ENCODE data around the gene SIL1. TPM values are rescaled to one million over a fixed set of nuclear protein-coding genes. Genes with fewer than 3 reads are reported as not detected.

Gene SIL1
- total and polyA plus RNA-seq, 2 donors (not counting 3 experiments of a cell fraction or from before 2014, with no cell fraction given): 47.6 to 67.2 TPM

DNA sequence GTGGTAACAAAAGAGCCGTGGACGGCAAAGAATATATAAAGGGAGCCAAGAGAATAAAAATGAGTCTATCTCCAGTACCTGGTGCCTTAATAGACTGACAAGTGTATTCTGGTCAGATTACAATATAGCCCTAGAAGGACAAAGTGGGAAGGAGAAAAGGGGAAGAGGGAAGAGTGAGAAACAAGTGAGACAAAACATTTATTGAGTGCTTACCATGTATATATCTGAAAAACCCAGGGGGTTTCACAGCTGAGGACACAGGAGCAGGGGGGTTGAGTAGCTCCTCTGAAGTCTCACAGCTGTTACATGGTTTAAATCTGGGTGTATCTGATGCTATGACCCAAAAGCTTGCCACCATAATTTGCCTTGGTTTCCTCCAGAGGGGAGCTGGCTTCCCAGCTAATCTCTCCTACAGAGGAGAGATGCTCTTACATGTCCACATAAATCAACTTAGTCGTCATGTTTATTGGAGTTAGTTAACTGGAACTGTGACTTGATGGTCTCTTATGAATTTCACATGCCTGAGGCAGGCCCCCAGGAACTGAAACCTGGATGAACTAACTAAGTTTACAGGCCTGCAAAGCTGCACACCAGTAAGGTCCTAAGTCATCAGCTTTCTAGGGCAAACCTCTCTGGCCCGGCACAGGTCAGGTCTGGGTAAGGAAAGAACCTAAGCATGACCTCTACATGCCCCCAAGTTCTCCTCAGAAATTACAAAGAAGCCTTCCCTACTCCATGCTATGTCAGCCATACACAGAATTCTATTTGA lies 15.5 kb downstream of the SIL1 start:
- POLR2A ChIA-PET: no interaction called here
- peaks cover 3% of the 10 kb centered on the region for H3K79me2 ChIP-seq (ENCODE audit: control insufficient read depth, insufficient read depth, low read length)
- no TSS peak for BruUV-seq (replicated peaks)

More for the DNA sequence above, 15.5 kb downstream of the SIL1 start:
- no peak for FAIRE-seq
- no peak overlapping the region for H3K27ac ChIP-seq (ENCODE audit: insufficient read depth, low read depth, low read length)
- no peak overlapping the region for H3K4me3 ChIP-seq (replicated peaks in 1 of 3; ENCODE audit: insufficient read depth in 1 of 3, low read depth in 1 of 3, low read length in 3 of 3)
- H3K4me2 ChIP-seq (ENCODE audit: insufficient read depth, low read length): no peak overlapping the region
- dilution Hi-C loops (cut with MboI; ENCODE audit: extremely low pct_ligation_motif_present, low sequenced_read_pairs) (no loop called here), intact Hi-C loops (cut with micrococcal nuclease) (no loop called here)
- H2AFZ ChIP-seq (ENCODE audit: low read depth, low read length): no peak overlapping the region
- H3K9me3 ChIP-seq (replicated peaks; ENCODE audit: control insufficient read depth, insufficient read depth, low read length): no peaks in the 10 kb centered on the region
- H3K9me1 ChIP-seq (replicated peaks; ENCODE audit: control insufficient read depth, extremely low read depth, insufficient read depth, low read length): no peaks in the 10 kb centered on the region
- DNase-seq (ENCODE audit: low read depth, low spot score): no peak
- no peaks in the 10 kb centered on the region for H4K20me1 ChIP-seq (replicated peaks; ENCODE audit: control insufficient read depth, extremely low read depth, insufficient read depth, low read length)
- H3K36me3 ChIP-seq (ENCODE audit: control insufficient read depth in 2 of 2, extremely low read depth in 1 of 2, insufficient read depth in 2 of 2, low read length in 2 of 2): no peaks in the 10 kb centered on the region
- no peak overlapping the region for H3K9ac ChIP-seq (replicated peaks; ENCODE audit: extremely low read depth, insufficient read depth, low read length)
- TF ChIP-seq, protein P1, sequence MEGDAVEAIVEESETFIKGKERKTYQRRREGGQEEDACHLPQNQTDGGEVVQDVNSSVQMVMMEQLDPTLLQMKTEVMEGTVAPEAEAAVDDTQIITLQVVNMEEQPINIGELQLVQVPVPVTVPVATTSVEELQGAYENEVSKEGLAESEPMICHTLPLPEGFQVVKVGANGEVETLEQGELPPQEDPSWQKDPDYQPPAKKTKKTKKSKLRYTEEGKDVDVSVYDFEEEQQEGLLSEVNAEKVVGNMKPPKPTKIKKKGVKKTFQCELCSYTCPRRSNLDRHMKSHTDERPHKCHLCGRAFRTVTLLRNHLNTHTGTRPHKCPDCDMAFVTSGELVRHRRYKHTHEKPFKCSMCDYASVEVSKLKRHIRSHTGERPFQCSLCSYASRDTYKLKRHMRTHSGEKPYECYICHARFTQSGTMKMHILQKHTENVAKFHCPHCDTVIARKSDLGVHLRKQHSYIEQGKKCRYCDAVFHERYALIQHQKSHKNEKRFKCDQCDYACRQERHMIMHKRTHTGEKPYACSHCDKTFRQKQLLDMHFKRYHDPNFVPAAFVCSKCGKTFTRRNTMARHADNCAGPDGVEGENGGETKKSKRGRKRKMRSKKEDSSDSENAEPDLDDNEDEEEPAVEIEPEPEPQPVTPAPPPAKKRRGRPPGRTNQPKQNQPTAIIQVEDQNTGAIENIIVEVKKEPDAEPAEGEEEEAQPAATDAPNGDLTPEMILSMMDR (IDR thresholded peaks at IDR 0.05; ENCODE audit: extremely low read depth in 1 of 2, insufficient read depth in 1 of 2, low read depth in 1 of 2, low read length in 2 of 2): no peak
- TF ChIP-seq, protein P2, sequence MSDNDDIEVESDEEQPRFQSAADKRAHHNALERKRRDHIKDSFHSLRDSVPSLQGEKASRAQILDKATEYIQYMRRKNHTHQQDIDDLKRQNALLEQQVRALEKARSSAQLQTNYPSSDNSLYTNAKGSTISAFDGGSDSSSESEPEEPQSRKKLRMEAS (IDR thresholded peaks at IDR 0.05; ENCODE audit: insufficient read depth, insufficient read length): no peak
- TF ChIP-seq POLR2AphosphoS5 (IDR thresholded peaks at IDR 0.05; ENCODE audit: insufficient read depth, low read depth, low read length): no peak
- no peak for TF ChIP-seq MYC (IDR thresholded peaks at IDR 0.05; ENCODE audit: low read depth, low read length)
- no peak for TF ChIP-seq JUN (IDR thresholded peaks at IDR 0.05; ENCODE audit: borderline replicate concordance, insufficient read depth, insufficient read length, low read depth)
- no peak for TF ChIP-seq EZH2 (IDR thresholded peaks at IDR 0.05; ENCODE audit: borderline replicate concordance, low read depth, low read length, severe bottlenecking)
- no peak for TF ChIP-seq GATA2 (IDR thresholded peaks at IDR 0.05; ENCODE audit: insufficient read depth, insufficient read length, low read depth, low read length)
- TF ChIP-seq FOS (IDR thresholded peaks at IDR 0.05; ENCODE audit: borderline replicate concordance, insufficient read depth, low read length): no peak
- no peak for TF ChIP-seq POLR2A (IDR thresholded peaks at IDR 0.05; ENCODE audit: low read depth, low read length)
- CTCF ChIA-PET: interaction anchor here (0.9 kb wide), 1 partner anchor 15 kb away, joined by 4 read pairs; no protein-coding TSS in a partner anchor
- no peaks in the 10 kb centered on the region for H3K4me1 ChIP-seq (ENCODE audit: control insufficient read depth, extremely low read depth, insufficient read depth, low read length)
- no peaks in the 10 kb centered on the region for H3K27me3 ChIP-seq (ENCODE audit: control insufficient read depth in 2 of 2, insufficient read depth in 2 of 2, low read length in 2 of 2)
